Measurements from ENCODE around the gene PCIF1.

DNA sequence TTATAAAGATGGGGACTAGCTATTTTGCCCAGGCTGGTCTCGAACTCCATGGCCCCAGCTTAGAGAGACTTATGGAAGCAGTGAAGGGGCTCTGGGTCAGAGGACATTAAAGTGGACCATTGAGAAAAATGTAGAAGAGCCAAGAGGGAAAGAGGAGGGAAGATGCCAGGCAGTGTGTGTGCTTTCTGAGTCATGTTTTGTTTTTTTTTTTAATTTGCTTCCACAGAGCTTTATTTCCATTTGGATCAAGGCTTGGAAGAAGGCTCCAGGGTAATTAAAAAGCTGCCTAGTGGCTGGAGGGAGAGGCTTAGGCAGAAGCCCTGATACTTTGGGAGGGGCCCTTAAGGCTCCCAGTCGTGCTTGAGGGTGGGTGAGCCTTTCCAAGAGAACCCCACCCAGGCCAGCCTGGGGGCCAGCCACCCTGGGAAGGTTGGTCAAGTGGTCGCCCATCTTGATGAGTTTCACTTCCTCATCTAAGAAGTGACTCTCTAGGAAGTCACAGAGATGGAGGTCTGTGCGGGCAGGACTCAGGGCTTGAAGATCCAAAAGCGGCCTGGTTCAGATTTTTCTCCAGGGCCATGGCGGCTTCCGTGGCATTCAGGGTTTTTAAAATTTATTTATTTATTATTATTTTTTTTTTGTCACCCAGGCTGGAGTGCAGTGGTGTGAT lies 40.5 kb downstream of the PCIF1 start:
- TF ChIP-seq, protein P1, sequence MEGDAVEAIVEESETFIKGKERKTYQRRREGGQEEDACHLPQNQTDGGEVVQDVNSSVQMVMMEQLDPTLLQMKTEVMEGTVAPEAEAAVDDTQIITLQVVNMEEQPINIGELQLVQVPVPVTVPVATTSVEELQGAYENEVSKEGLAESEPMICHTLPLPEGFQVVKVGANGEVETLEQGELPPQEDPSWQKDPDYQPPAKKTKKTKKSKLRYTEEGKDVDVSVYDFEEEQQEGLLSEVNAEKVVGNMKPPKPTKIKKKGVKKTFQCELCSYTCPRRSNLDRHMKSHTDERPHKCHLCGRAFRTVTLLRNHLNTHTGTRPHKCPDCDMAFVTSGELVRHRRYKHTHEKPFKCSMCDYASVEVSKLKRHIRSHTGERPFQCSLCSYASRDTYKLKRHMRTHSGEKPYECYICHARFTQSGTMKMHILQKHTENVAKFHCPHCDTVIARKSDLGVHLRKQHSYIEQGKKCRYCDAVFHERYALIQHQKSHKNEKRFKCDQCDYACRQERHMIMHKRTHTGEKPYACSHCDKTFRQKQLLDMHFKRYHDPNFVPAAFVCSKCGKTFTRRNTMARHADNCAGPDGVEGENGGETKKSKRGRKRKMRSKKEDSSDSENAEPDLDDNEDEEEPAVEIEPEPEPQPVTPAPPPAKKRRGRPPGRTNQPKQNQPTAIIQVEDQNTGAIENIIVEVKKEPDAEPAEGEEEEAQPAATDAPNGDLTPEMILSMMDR (IDR thresholded peaks at IDR 0.05; ENCODE audit: low read depth, low read length) = no peak
- no peak for TF ChIP-seq EZH2phosphoT487 (IDR thresholded peaks at IDR 0.05; ENCODE audit: low read depth)

All from OCI-LY3 (cell line).